Heart right ventricle (tissue), 16 donors: Measurements from ENCODE around the gene HTR3C. TPM values are rescaled to one million over a fixed set of nuclear protein-coding genes. Genes with fewer than 3 reads are reported as not detected.
"Not testable (repeated sequence)": the region's sequence is repeated elsewhere in the genome, so short reads cannot be mapped to it uniquely, and the experiment has no call there.

Experiments used
- ATAC-seq, 8 donors: fragments of 200-7000 bp; cut with Tn5 transposase; one replicate each; pipeline ENCODE4 v1.9.1; 2020; ENCODE audit warnings: mild to moderate bottlenecking in 8 of 8, moderate library complexity in 8 of 8, moderate number of reproducible peaks in 1 of 8
- DNase-seq, 2 donors: peaks; one replicate each; pipeline ENCODE4 v3.0.0-alpha.2; 2020
- H3K27ac ChIP-seq, 10 donors: fragments of 200-600 bp; sonication (generic) in 2 of 10; one replicate each; pipeline versions ENCODE4 v1.5.0 to v1.8.0; 2020 to 2022; ENCODE audit warnings: mild to moderate bottlenecking in 3 of 10
- H3K27me3 ChIP-seq, 7 donors: fragments of 200-600 bp; one replicate each; pipeline ENCODE4 v1.8.0; 2021 to 2022; ENCODE audit warnings: mild to moderate bottlenecking in 2 of 7
- H3K36me3 ChIP-seq, 9 donors: fragments of 200-600 bp; sonication (generic) in 1 of 9; one replicate each; pipeline versions ENCODE4 v1.5.0 to v1.8.0; 2020 to 2022; ENCODE audit warnings: mild to moderate bottlenecking in 2 of 9
- H3K4me1 ChIP-seq, 9 donors: fragments of 200-600 bp; sonication (generic) in 1 of 9; one replicate each; pipeline versions ENCODE4 v1.5.0 to v1.8.0; 2020 to 2022; ENCODE audit warnings: mild to moderate bottlenecking in 4 of 9
- H3K4me3 ChIP-seq, 10 donors: fragments of 200-600 bp; sonication (generic) in 2 of 10; one replicate each; pipeline versions ENCODE4 v1.5.0 to v1.8.0; 2020 to 2022; ENCODE audit warnings: mild to moderate bottlenecking in 7 of 10, moderate library complexity in 2 of 10
- H3K9me3 ChIP-seq, 11 donors: fragments of 200-600 bp in 10 of 11; sonication (generic) in 2 of 11; one replicate each; pipeline versions ENCODE4 v1.5.0 to v1.8.0; 2013 to 2022; ENCODE audit warnings: mild to moderate bottlenecking in 2 of 11, control low read depth in 1 of 11, moderate library complexity in 1 of 11
- WGBS, 2 donors: extraction: QIAGEN DNeasy Blood & Tissue Kit; methylation state at CpG; one replicate each; pipeline ENCODE4 v1.1.7; 2013; ENCODE audit warnings: inconsistent platforms in 1 of 2; 5-methylcytosine and 5-hydroxymethylcytosine counted together
- intact Hi-C, 10 donors: fragments of 100-400 bp; cut with DNase I; formaldehyde crosslinking; loops; one replicate each; pipeline versions ENCODE4 v1.11.1 to v1.14.2; 2022
- polyA plus RNA-seq, 2 donors: library from polyadenylated mRNA; stranded (reverse); fragments of 200-250 nt; gene quantifications; one replicate each; pipeline ENCODE4 v1.2.3, GENCODE V29; 2013
- total RNA-seq, 10 donors: library from RNA; stranded (reverse); fragmentation: NEBNext Ultra II Directional in 3 of 10; extraction: Animal tissue kit (Norgen Biotek cat#: 25700) in 3 of 10; gene quantifications; one replicate each; pipeline versions ENCODE4 v1.2.1 to v1.2.4, GENCODE V29; 2021 to 2023
- TF ChIP-seq, protein P1 (sequence below), 9 donors: fragments of 200-600 bp; sonication (generic) in 2 of 9; IDR thresholded peaks; one replicate each; pipeline versions ENCODE4 v1.5.0 to v1.8.0; 2021 to 2022; ENCODE audit warnings: antibody characterized with exemption in 9 of 9, mild to moderate bottlenecking in 5 of 9, moderate library complexity in 1 of 9
- donor health status: Arrhythmogenic right ventricular cardiomyopathy.
- donor health status: ischemic (EF 13 %, LVEDD 7.1; RV severe dilation, severe dysfunction).
- donor health status: healthy with polysubstance abuse.
- donor health status: DM: no; HTN: yes; CAD: no.
- donor health status: DM: no; HTN: no; CAD: no.
- donor health status: ischemic (EF 25% LVEDD 6.9; RV normal size, moderate dysfunction).
- donor health status: ischemic (EF 25% LVEDD 5.7; RV mildly dilated, moderate dysfunction).
- donor health status: healthy.
- donor health status: DM: yes; HTN: yes; CAD: no.
- donor health status: Ischemic cardiomyopathy.
- donor health status: ischemic (EF 35%, LVEDD 5.7; RV mildly dilated, moderate dysfunction).
- donor health status: nonischemic (EF 11% LVEDD 7.7; RV severe dilation, severe dysfunction).
- donor health status: DM: yes; HTN: yes; CAD: no.
- donor health status: PGD.
- donor health status: ischemic (EF 29% LVEDD 5.4; RV normal size, mild dysfunction).
- donor health status: nonischemic (EF 23%, LVEDD 6.1; RV moderate dilation, normal function).

Gene HTR3C
- total and polyA plus RNA-seq, 12 donors, result not detected

DNA sequence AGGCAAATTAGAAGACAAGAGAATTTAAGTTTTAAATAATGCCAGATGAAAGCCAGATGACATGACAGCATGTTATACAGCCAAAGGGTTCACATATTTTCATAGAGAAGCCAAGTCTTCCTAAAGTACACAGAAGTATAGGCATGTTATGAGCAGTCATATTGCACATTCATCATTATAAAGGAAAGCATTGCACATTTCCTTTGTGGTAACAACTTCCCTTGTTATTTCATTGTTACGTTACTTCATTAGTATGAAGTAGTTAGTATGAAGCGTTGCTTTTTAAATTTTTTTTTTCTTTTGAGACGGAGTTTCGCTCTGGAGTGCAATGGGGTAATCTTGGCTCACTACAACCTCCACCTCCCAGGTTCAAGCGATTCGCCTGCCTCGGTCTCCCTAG, 30.5 kb upstream of the HTR3C start:
- Histone ChIP-seq H3K4me3 (peak overlapping the region in 1 of 10 donors; percentile 9), H3K36me3 (no peaks in the 10 kb centered on the region), H3K4me1 (peaks cover 0 to 19% (median 0%) of the 10 kb centered on the region in 9 donors), H3K27ac (peak overlapping the region in 1 of 10 donors; percentile 72), H3K9me3 (no peaks in the 10 kb centered on the region), H3K27me3 (peaks cover 0 to 3% (median 0%) of the 10 kb centered on the region in 7 donors)
- DNase-seq (no peak), ATAC-seq (no peak)
- TF ChIP-seq, protein P1, sequence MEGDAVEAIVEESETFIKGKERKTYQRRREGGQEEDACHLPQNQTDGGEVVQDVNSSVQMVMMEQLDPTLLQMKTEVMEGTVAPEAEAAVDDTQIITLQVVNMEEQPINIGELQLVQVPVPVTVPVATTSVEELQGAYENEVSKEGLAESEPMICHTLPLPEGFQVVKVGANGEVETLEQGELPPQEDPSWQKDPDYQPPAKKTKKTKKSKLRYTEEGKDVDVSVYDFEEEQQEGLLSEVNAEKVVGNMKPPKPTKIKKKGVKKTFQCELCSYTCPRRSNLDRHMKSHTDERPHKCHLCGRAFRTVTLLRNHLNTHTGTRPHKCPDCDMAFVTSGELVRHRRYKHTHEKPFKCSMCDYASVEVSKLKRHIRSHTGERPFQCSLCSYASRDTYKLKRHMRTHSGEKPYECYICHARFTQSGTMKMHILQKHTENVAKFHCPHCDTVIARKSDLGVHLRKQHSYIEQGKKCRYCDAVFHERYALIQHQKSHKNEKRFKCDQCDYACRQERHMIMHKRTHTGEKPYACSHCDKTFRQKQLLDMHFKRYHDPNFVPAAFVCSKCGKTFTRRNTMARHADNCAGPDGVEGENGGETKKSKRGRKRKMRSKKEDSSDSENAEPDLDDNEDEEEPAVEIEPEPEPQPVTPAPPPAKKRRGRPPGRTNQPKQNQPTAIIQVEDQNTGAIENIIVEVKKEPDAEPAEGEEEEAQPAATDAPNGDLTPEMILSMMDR (IDR thresholded peaks at IDR 0.05), result no peak
- WGBS, 2 donors, result 79 to 85% methylated on average over 7 of the region's 7 CpGs
- intact Hi-C loops, result no loop called here

DNA sequence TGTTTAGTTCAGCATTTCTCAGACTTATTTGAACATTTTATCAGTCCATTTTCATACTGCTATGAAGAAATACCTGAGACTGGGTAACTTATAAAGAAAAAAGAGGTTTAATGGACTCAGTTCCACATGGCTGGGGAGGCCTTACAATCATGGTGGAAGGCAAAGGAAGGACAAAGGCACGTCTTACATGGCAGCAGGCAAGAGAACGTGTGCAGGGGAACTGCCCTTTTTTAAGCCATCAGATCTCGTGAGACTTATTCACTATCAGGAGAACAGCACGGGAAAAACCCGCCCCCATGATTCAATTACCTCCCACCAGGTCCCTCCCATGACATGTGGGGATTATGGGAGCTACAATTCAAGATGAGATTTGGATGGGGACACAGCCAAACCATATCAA, 27.6 kb upstream of the HTR3C start:
- intact Hi-C loops, result not testable (repeated sequence)
- 56 to 62% methylated on average over 5 of the region's 5 CpGs for WGBS, 2 donors

DNA sequence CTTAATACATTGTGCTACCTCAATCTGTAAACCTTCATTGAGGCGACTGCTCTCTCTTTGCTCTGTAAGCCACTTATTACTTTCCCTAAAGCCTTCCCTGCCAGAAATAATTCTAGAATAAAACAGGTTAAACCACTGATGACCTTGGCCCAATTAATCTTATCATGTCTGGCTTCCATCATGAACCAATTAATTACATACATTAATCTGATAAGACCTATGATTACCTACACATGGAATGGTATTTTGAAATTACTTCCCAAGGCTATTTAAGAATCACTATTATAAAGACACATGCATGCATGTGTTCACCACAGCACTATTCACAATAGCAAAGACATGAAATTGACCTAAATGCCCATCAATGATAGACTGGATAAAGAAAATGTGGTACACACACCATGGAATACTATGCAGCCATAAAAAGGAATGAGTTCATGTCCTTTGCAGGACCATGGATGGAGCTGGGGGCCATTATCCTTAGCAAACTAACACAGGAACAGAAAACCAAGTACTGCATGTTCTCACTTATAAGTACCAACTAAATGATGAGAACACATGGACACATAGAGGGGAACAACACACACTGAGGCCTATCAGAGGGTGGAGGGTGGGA, 24.5 kb upstream of the HTR3C start:
- H3K27me3 ChIP-seq, DNase-seq, H3K4me1 ChIP-seq, H3K4me3 ChIP-seq, intact Hi-C loops, H3K27ac ChIP-seq, ATAC-seq, H3K36me3 ChIP-seq, H3K9me3 ChIP-seq: not testable (repeated sequence)
- 92% methylated on average over 1 of the region's 1 CpG for WGBS, 2 donors

More for the DNA sequence above, 27.6 kb upstream of the HTR3C start:
- H3K4me3 ChIP-seq, H3K27me3 ChIP-seq, ATAC-seq, DNase-seq, H3K27ac ChIP-seq, H3K9me3 ChIP-seq, H3K36me3 ChIP-seq: not testable (repeated sequence)
- H3K4me1 ChIP-seq, result peaks cover 0 to 11% (median 0%) of the 10 kb centered on the region in 9 donors

DNA sequence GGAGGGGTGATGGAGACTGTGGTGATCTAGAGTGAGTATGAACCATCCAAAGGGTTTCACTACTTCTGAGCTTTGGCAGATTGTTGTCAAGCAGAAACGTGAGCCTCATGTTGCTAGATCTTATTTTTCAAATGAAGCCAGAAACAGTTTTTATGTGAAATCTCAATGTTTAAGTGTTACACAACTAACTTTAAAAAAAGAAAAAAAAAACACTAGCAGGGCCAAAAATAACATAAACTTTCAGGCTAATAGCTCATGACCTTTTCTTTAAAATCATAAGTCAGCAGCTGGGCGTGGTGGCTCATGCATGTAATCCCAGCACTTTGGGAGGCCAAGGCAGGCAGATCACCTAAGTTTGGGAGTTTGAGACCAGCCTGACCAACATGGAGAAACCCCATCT, 23.4 kb upstream of the HTR3C start:
- Histone ChIP-seq H3K36me3 (no peaks in the 10 kb centered on the region), H3K27ac (no peak overlapping the region), H3K9me3 (no peaks in the 10 kb centered on the region), H3K4me3 (no peak overlapping the region), H3K4me1 (no peaks in the 10 kb centered on the region), H3K27me3 (peaks cover 0 to 8% (median 0%) of the 10 kb centered on the region in 7 donors)
- ATAC-seq (no peak), DNase-seq (no peak)
- 73 to 79% methylated on average over 2 of the region's 2 CpGs for WGBS, 2 donors
- TF ChIP-seq, protein P1 (IDR thresholded peaks at IDR 0.05), result no peak
- intact Hi-C loops, result no loop called here

DNA sequence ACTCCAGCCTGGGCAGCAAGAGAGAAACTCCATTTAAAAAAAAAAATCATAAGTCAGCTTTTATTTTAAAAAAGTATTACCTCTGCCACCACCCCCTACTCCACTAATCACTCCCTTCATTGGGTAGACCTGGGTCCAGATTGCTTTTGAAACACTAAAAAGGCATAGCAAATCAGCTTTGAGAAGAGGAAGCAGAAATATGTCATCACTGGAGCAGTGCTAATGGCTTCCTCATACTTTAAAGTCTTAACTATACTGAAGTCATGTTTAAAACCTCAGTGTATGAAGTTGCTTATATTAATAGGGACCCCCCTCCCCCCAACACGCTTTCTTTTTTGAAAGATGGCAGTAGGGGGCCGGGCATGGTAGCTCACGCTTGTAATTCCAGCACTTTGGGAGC, 22.3 kb upstream of the HTR3C start:
- no peak overlapping the region for H3K4me3 ChIP-seq
- H3K9me3 ChIP-seq, result no peaks in the 10 kb centered on the region
- TF ChIP-seq, protein P1 (IDR thresholded peaks at IDR 0.05), result no peak
- 71 to 80% methylated on average over 3 of the region's 3 CpGs for WGBS, 2 donors
- no peak overlapping the region for H3K27ac ChIP-seq
- no peaks in the 10 kb centered on the region for H3K4me1 ChIP-seq
- no peak for DNase-seq
- intact Hi-C loops, result no loop called here
- ATAC-seq, result no peak
- H3K36me3 ChIP-seq, result no peaks in the 10 kb centered on the region
- peaks cover 0 to 8% (median 0%) of the 10 kb centered on the region in 7 donors for H3K27me3 ChIP-seq
